HG03159 (cell line): ENCODE measurements around the gene CXCR2.
"Not testable (repeated sequence)": the region's sequence is repeated elsewhere in the genome, so short reads cannot be mapped to it uniquely, and the experiment has no call there.

Source experiments
- ATAC-seq: cut with Tn5 transposase; IDR thresholded peaks from one replicate; pipeline ENCODE4 v1.9.1; 2021; ENCODE audit warnings: mild to moderate bottlenecking, moderate library complexity; ENCODE audit not compliant: unreplicated experiment

The CXCR2 gene

GRCh38 chr2:218129458-218130135 lies 3.8 kb downstream of the CXCR2 start:
- no peak for ATAC-seq

GRCh38 chr2:218130377-218130776 lies 4.5 kb downstream of the CXCR2 start:
- ATAC-seq: no peak

- ATAC-seq: no peak
Measured at GRCh38 chr2:218130822-218131221, 5.0 kb downstream of the CXCR2 start.

GRCh38 chr2:218137514-218137913 lies 11.7 kb downstream of the CXCR2 start:
- ATAC-seq: no peak

- no peak for ATAC-seq
Measured at GRCh38 chr2:218138047-218138446, 12.2 kb downstream of the CXCR2 start.

- ATAC-seq: no peak
Measured at GRCh38 chr2:218145124-218145523, 19.3 kb downstream of the CXCR2 start.

GRCh38 chr2:218146056-218146455 lies 20.2 kb downstream of the CXCR2 start:
- ATAC-seq: no peak

GRCh38 chr2:218149098-218149497 lies 23.3 kb downstream of the CXCR2 start:
- no peak for ATAC-seq

GRCh38 chr2:218149848-218150440 lies 24.1 kb downstream of the CXCR2 start:
- no peak for ATAC-seq

GRCh38 chr2:218152172-218152571 lies 26.3 kb downstream of the CXCR2 start:
- no peak for ATAC-seq

- no peak for ATAC-seq
Measured at GRCh38 chr2:218152777-218153176, 26.9 kb downstream of the CXCR2 start.

- ATAC-seq: no peak
Measured at GRCh38 chr2:218155953-218156479, 30.2 kb downstream of the CXCR2 start.

GRCh38 chr2:218161644-218162043 lies 35.8 kb downstream of the CXCR2 start:
- no peak for ATAC-seq

GRCh38 chr2:218162814-218163213 lies 37.0 kb downstream of the CXCR2 start:
- ATAC-seq: no peak

- ATAC-seq: no peak
Measured at GRCh38 chr2:218166791-218167190, 41.0 kb downstream of the CXCR2 start, which contains the start of gene CXCR1. Gene CXCR1 (minus strand): TSS chr2:218166962. CDS start chr2:218165211, 1,751 bp downstream.

GRCh38 chr2:218168016-218168415 lies 42.2 kb downstream of the CXCR2 start:
- no peak for ATAC-seq

GRCh38 chr2:218168635-218169462 lies 43.0 kb downstream of the CXCR2 start:
- ATAC-seq: peak; percentile 62

- ATAC-seq: no peak
Measured at GRCh38 chr2:218169757-218170546, 44.1 kb downstream of the CXCR2 start.

GRCh38 chr2:218171744-218172143 lies 45.9 kb downstream of the CXCR2 start:
- not testable (repeated sequence) for ATAC-seq

- ATAC-seq: no peak
Measured at GRCh38 chr2:218172845-218173244, 47.0 kb downstream of the CXCR2 start.

GRCh38 chr2:218179782-218180181 lies 54.0 kb downstream of the CXCR2 start:
- ATAC-seq: no peak
